GM12892 (cell line): ENCODE data around the gene MAT1A.
"Not testable (repeated sequence)": the region's sequence is repeated elsewhere in the genome, so short reads cannot be mapped to it uniquely, and the experiment has no call there.

Experiments
- DNase-seq: peaks from one replicate; pipeline ENCODE4 v3.0.0; 2011; ENCODE audit not compliant: insufficient read length
- FAIRE-seq: peaks from 2 replicates; lab custom pipeline; 2011; peaks lifted over from hg19 to GRCh38; lab: Jason Lieb, UNC
- POLR2A ChIP-seq: IDR thresholded peaks from 2 replicates; pipeline ENCODE4 v1.6.1; 2011; ENCODE audit warnings: low read depth, low read length, control low read depth
- POLR2AphosphoS5 ChIP-seq: IDR thresholded peaks from 2 replicates; pipeline ENCODE4 v1.6.1; 2011; ENCODE audit warnings: low read depth, low read length, control low read depth
- TAF1 ChIP-seq: IDR thresholded peaks from 2 replicates; pipeline ENCODE4 v1.6.1; 2011; ENCODE audit warnings: low read depth, mild to moderate bottlenecking, control low read depth, low read length, borderline replicate concordance

MAT1A gene

DNA sequence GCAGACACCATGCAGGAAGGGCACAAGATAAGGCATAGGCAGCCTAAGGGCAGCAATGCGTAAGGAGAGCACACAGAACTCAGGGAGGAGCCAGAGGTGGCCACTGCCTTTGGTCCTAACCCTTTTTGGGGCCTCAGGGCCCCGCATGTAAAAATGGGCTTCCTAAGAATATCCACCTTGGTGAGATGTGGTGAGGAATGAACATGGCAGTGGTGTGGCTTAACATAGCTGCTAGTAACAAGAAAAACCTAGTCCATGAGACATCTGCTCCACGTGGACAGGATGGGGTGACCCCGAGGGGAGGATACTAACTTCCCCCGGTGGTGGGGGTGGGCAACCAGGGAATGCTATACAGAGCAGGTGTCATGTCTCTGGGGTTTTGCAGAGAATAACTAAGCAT lies 18.0 kb downstream of the MAT1A start:
- TF ChIP-seq POLR2A (no peak), POLR2AphosphoS5 (no peak), TAF1 (no peak)
- FAIRE-seq = no peak
- DNase-seq = no peak

DNA sequence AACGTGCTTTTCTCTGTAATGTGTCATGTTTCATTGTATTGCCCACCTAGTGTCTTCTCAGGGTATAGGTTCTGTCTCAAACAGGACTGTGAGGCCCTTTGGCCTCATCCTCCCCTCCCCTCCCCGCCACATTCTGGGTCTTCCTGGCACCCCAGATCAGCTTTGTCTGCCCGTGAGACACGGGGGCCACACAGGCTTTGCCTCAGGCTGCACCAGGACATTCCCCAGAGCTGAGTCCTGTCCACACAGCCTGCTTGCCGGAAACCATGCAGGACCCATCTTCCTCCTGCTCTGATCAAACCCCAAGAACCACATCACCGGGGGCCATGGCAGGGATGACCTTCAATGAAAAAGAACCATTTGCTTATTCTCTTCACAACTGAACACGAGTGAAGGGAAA lies 18.6 kb downstream of the MAT1A start:
- FAIRE-seq (no peak), DNase-seq (no peak)
- TF ChIP-seq POLR2A (no peak), POLR2AphosphoS5 (no peak)

DNA sequence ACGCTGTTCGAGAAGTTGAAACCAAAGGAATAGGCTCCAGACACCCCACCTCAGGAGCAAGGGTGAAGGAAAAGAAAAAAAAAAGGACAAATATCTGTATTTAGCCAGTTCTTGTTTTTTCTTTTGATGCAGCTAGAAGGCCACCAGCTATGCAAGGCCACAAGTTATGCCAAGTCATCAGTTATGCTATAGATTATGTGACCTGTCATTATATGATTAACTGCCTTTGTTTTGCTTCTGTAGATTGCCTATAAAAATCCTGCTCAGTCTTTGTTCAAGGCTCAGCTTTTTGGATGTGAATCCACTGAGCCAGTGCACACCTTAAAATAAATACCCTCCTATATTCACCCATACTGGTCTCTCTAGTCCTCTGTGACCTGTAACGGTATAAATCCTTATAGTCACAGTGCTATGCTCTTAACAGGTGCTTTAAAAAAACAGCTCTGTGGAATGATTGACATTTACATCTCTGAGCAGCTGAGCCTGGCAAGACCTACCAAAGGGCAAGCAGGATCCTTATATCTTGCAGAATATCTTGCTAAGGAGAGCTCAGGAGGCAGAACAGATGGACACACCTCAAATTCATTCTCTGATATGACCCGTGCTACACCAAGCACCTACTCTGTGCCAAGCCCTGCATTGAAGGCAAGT lies 20.4 kb downstream of the MAT1A start:
- no peak for DNase-seq
- FAIRE-seq = no peak
- TF ChIP-seq TAF1 = no peak
- no peak for TF ChIP-seq POLR2A
- no peak for TF ChIP-seq POLR2AphosphoS5

DNA sequence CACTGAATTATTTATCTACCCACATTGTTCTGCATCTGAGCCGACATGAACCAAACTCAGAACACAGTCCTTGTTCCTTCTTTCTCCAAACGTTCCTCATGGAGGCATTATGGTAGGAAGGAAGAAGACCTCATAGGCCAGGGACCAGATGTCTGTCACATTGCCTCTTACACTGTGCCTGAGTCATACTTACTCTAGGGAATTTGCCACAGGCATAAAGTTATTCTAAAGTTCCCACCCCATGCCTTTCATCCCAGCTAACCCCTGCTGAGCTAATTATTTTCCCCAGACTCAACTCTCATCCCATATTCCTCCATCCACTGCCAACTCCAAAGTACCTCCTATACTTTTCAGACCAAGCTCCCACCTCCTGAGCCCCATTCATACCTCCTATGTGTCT lies 21.2 kb downstream of the MAT1A start:
- TF ChIP-seq TAF1 = no peak
- TF ChIP-seq POLR2A = no peak
- FAIRE-seq (no peak), DNase-seq (no peak)

DNA sequence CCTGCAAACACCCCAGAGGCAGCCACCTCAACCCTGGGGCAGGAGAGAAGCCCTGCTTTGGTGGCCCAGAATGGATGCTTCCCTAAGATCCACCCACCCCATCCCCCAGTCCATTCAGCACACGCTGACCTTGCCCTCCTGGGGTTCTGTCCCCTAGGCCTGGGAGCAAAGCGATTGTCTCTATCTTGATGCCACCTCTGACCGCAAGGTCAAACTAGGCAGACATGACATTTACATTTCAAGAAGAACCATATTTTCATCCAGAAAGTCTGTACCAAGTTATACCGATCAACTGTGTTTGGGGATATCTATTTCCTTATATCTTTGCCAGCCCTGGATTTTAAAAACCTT lies 23.0 kb downstream of the MAT1A start:
- TF ChIP-seq TAF1 (no peak), POLR2AphosphoS5 (no peak), POLR2A (no peak)
- FAIRE-seq = no peak
- no peak for DNase-seq

DNA sequence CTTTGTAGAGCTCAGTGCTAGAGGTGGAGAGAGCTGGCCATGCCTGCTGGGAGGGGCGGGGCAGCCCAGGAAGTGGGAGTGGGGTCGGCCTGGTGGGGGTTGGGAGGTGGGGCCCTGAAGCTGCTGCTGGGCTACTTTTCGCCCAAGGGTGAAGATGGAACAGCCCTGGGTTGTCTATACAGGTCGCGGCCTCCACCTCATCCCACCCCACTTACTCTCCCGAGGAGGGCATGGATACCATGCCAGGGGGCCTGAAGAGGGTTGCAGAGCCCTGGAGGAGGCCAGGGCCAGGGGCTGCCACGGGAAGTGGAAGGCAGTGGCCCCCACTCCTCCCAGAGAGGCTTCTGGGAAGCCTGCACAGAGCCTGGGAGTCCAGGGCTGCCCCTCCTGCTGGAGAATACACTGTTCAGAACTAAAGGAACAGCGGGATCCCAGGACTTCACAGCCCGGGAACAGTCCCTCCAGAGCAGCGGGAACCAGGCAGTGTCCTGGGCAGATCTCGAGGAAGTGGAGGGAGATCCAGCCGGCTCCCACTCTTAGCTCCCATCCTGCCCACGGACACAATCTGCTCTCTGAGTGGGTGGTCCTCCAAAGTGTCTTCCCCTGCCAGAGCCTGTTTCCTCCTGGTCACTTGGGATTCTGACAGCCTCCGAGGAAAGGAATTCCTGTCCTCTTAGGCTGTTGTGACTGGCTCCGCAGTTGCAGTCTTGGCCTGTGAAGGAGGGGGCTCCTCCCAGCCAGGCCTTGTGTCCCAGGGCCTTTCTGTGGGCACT lies 23.5 kb downstream of the MAT1A start:
- DNase-seq (no peak), FAIRE-seq (no peak)
- no peak for TF ChIP-seq POLR2A
- TF ChIP-seq TAF1 = no peak
- no peak for TF ChIP-seq POLR2AphosphoS5

DNA sequence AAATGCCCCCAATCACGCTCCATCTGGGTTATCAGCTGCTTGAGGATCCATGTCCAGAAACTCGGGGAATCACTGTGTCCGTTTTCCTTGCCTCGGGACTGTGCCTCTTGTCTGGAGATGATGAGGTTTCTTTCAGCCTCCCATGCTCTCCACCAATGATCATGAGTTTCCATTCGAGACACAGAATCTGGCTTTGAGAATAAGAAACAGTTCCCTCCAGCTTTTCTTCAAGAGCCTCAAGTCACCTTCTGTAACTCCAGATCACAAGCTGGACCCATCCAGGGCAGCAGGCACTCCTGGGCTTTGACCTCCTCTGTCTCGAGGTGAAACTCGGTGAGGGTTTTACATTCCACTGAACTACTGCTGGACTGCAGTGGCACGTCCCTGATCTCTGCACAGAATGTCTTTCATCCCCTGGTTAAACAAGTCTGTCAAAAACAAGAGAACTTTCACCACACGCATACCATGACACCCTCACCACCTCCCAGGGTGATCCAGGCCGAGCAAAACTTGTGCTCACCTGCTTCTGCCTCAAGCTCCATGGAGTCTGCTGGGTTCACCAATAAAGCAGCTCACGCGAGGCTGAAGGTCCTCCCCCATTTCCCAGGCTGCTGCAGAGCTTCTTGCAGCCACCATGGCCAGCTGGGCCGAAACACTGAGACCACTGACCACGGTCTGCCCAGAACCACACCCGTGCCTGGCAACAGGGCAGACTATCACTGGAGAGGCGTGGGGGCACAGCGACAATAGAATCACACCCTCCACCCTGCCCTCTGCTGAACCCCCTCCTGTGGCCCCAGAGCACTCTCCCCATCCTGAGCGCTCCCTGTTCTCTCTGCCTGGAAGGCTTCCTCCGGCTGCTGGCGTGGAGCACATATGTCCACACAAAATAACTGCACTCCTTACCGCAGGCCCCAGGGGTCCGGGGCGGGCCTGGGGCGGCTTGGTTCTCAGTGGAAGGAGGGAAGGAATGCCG lies 25.1 kb downstream of the MAT1A start:
- no peak for FAIRE-seq
- DNase-seq = no peak
- TF ChIP-seq POLR2A (no peak), POLR2AphosphoS5 (no peak), TAF1 (no peak)

DNA sequence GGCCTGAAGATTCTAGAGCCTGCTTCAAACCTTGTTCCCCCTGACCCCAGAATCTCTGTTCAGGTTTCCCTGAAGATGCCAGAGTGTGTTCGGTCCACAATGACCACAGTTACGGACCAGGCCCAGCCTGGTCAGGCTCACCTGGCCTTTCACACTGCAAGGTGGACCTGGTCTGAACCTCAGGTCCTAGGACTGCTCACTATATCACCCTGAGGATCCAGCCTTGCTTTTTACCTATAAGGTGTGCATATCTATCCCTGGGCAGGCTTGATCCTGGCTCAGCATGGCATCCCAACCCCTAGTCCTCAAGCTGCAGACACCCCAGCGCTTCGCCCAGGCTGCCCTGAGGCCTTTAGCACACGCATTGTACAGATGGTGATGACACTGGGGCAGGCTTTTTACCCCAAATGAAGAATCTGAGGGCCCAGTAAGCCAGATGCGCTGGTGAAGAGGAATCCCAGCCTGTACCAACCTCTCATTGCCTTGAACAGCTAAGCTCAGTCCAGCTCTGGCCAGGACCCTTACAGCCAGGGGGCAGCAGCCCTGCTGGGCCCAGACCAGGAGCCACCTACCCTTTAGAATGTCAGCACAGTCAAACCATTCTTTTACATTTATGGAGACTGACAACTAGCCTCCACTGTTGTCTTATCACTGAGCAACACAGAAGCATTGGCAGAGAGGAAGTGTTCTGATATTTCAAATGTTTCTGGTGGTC lies 28.0 kb downstream of the MAT1A start:
- TF ChIP-seq TAF1 = no peak
- no peak for TF ChIP-seq POLR2A
- no peak for TF ChIP-seq POLR2AphosphoS5
- DNase-seq = no peak
- FAIRE-seq = no peak

DNA sequence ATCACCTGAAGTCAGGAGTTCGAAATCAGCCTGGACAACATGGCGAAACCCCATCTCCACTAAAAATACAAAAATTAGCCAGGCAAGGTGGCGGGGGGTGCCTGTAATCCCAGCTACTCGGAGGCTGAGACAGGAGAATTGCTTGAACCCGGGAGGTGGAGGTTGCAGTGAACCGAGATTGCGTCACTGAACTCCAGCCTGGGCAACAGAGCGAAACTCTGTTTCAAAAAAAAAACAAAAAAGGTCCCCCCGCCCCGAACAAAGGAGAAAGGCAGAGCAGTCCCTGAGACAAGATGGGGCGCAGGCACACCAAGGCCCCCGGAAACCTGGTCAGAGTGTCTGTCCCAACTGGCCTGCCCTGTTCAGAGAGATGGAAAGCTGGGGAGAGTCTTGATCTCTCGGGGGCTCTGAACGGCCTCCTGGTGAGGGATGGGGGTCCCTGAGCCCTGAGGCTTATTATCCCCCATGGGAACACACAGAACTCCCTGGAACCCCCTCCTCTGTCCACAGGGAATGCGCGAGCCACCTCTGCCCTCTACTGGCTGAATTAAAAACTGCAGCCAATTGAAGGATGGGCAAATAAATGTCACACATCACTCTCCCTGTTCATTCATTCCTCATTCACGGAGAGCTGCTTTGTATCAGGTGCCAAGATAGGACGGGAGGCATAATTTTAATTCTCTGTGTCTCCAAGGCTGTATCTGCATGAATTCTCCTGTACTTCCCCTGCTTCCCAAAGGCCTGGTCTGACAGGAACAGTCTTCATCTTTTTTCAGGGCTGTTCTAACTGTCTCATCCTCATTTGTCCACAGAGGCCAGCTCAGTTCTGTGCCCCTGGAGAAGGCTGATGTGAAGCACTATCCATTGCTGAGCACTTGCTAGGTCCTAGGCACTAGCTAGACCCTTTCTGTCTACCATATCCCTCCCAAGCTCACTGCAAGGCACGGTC lies 28.9 kb downstream of the MAT1A start:
- TF ChIP-seq POLR2AphosphoS5 = no peak
- FAIRE-seq (no peak), DNase-seq (no peak)

DNA sequence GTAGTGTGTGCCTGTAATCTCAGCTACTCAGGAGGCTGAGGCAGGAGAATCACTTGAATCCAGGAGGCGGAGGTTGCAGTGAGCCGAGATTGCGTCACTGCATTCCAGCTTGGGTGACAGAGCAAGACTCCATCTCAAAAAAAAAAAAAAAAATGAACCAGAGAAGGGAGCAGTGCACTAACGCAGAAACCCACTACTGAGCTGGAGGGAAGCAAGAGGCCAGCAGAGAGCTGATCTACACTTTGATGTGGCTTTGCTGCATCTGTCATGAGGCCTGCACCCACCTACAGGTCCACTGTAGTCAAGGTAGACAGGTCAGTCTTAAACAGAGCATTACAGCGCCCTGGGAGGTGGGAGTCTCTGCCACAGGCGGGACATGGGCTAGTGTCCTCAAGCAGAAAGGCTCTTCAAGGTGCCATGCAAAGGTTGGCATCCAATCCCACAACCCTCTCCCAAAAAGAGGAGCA lies 30.0 kb downstream of the MAT1A start:
- no peak for TF ChIP-seq POLR2A
- no peak for TF ChIP-seq TAF1
- TF ChIP-seq POLR2AphosphoS5 = no peak
- DNase-seq (no peak), FAIRE-seq (no peak)

DNA sequence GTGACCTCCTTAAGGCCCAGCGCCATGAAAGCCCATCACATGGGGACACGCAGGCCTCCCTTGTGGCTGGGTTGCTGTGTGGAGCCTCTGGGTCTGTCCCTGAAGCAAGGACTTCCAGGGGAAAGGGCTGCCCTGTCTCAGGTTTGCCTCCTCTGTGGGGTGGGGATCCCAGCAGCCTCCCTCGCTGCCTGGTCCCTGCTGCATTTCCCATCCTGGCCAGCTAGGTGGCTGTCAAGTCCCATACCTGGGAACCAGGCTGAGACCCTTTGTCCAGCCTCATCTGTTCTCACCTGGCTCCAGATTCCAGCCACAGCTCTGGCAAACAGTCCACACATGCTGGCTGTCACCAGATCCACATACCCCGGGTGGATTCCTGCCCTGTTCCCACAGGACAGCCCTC lies 32.7 kb downstream of the MAT1A start:
- FAIRE-seq = peak; percentile 61
- not testable (repeated sequence) for DNase-seq

DNA sequence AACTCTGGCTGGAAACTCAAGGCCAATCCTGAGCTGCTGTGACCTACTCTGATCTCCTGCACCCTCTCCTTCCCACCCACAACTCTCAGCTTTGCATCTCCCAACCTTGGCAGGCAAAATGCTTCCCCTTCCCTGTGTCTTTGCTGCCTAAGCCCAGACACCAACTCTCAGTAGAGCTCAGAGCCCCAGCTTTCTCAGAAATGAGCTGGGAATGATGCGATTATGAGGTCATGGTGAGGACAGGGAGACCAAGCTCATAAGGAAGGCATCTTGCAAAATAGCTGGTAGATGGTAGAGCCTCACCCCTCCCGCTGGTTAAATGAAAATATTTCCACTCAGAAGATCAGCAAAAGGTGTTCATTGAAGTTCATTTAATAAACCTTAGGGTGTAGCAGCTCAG lies 34.7 kb downstream of the MAT1A start:
- FAIRE-seq = peak; percentile 60
- DNase-seq = not testable (repeated sequence)

DNA sequence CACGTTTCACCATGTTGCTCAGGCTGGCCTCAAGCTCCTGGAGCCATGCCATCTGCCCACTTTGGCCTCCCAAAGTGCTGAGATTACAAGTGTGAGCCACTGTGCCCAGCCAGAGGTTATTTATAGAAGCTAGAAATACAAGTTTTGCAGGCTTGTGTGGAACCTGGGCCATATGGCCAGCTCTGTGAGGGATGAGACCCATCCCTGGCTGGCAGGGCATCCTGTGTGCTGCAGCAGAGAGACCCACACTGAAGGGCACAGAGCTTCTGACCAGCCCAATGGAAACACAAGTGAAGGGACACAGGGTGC lies 35.5 kb downstream of the MAT1A start:
- DNase-seq, FAIRE-seq: not testable (repeated sequence)
